MM.1S (cell line): ENCODE measurements around the gene BRINP3.
A peak's percentile ranks its signal among the peaks of the same experiment; 100 is the strongest.

ENCODE experiments used
- DNase-seq: peaks from one replicate; pipeline ENCODE4 v3.0.0-alpha.2; 2015
- H2AFZ ChIP-seq: fragments of 300-600 bp; sonication (generic); 2 replicates; pipeline ENCODE4 v1.6.0; 2016; ENCODE audit warnings: antibody characterized with exemption, low read length
- H3F3A ChIP-seq: fragments of 300-600 bp; sonication (generic); 2 replicates; pipeline ENCODE4 v1.6.1; 2016; ENCODE audit warnings: mild to moderate bottlenecking, antibody characterized with exemption, low read length, moderate library complexity, mixed read lengths; ENCODE audit not compliant: insufficient read depth
- H3K27ac ChIP-seq: fragments of 300-600 bp; sonication (generic); 2 replicates; pipeline ENCODE4 v1.5.1; 2016; ENCODE audit warnings: mild to moderate bottlenecking, low read length
- H3K27me3 ChIP-seq: fragments of 300-600 bp; sonication (generic); replicated peaks from 2 replicates; pipeline ENCODE4 v1.6.0; 2016; ENCODE audit warnings: low read length; ENCODE audit not compliant: insufficient read depth
- H3K36me3 ChIP-seq: fragments of 300-600 bp; sonication (generic); replicated peaks from 2 replicates; pipeline ENCODE4 v1.6.1; 2016; ENCODE audit warnings: mild to moderate bottlenecking, low read length, mixed read lengths; ENCODE audit not compliant: insufficient read depth
- H3K4me1 ChIP-seq: fragments of 300-600 bp; sonication (generic); 2 replicates; pipeline ENCODE4 v1.6.1; 2016; ENCODE audit warnings: low read length, mixed read lengths
- H3K4me2 ChIP-seq: fragments of 300-600 bp; sonication (generic); 2 replicates; pipeline ENCODE4 v1.6.0; 2016; ENCODE audit warnings: low read depth, low read length
- H3K4me3 ChIP-seq: fragments of 300-600 bp; sonication (generic); 2 replicates; pipeline ENCODE4 v1.5.1; 2016; ENCODE audit warnings: low read length, mixed read lengths
- H3K79me2 ChIP-seq: fragments of 300-600 bp; sonication (generic); 2 replicates; pipeline ENCODE4 v1.6.1; 2016; ENCODE audit warnings: mixed run types, low read length, mixed read lengths
- H3K9ac ChIP-seq: fragments of 300-600 bp; sonication (generic); 2 replicates; pipeline ENCODE4 v1.6.1; 2016; ENCODE audit warnings: low read length, mixed read lengths
- H3K9me2 ChIP-seq: fragments of 300-600 bp; sonication (generic); replicated peaks from 2 replicates; pipeline ENCODE4 v1.6.1; 2016; ENCODE audit warnings: mild to moderate bottlenecking, low read length, mixed read lengths; ENCODE audit not compliant: insufficient read depth
- H3K9me3 ChIP-seq: fragments of 300-600 bp; sonication (generic); replicated peaks from 2 replicates; pipeline ENCODE4 v1.6.1; 2016; ENCODE audit warnings: mild to moderate bottlenecking, low read length, mixed read lengths; ENCODE audit not compliant: insufficient read depth
- H4K20me1 ChIP-seq: fragments of 300-600 bp; sonication (generic); 2 replicates; pipeline ENCODE4 v1.6.1; 2016; ENCODE audit warnings: mild to moderate bottlenecking, low read length, moderate library complexity, mixed read lengths; ENCODE audit not compliant: insufficient read depth
- CTCF ChIP-seq: fragments of 300-600 bp; sonication (generic); IDR thresholded peaks from 2 replicates; pipeline ENCODE4 v1.5.1; 2016; ENCODE audit warnings: antibody characterized with exemption, low read length, mixed read lengths
- EZH2 ChIP-seq: fragments of 300-600 bp; sonication (generic); optimal IDR thresholded peaks from 2 replicates; pipeline ENCODE3; 2017; ENCODE audit warnings: low read depth, mild to moderate bottlenecking, antibody characterized with exemption, low read length, mixed read lengths
- EZH2phosphoT487 ChIP-seq: fragments of 300-600 bp; sonication (generic); IDR thresholded peaks from 2 replicates; pipeline ENCODE4 v1.6.1; 2018; ENCODE audit warnings: antibody characterized with exemption, low read length

The BRINP3 gene

GRCh38 chr1:190479050-190479397 is 1.4 kb upstream of the BRINP3 start:
- no peaks in the 10 kb centered on the region for H3F3A ChIP-seq
- no peaks in the 10 kb centered on the region for H3K9me2 ChIP-seq
- TF ChIP-seq EZH2phosphoT487 (no peak), EZH2 (no peak), CTCF (no peak)
- no peaks in the 10 kb centered on the region for H3K27me3 ChIP-seq
- H2AFZ ChIP-seq: peak overlapping the region; percentile 25; the same call in 1 of the 2 replicates
- H3K4me1 ChIP-seq: no peaks in the 10 kb centered on the region
- H3K4me2 ChIP-seq: peak overlapping the region; percentile 48
- no peak overlapping the region for H3K9ac ChIP-seq
- H3K4me3 ChIP-seq: peak overlapping the region; percentile 54
- H4K20me1 ChIP-seq: no peaks in the 10 kb centered on the region
- no peak for DNase-seq
- H3K27ac ChIP-seq: no peak overlapping the region
- H3K9me3 ChIP-seq: no peaks in the 10 kb centered on the region
- H3K79me2 ChIP-seq: no peaks in the 10 kb centered on the region
- no peaks in the 10 kb centered on the region for H3K36me3 ChIP-seq

- Histone ChIP-seq H4K20me1 (no peaks in the 10 kb centered on the region), H3K27ac (no peak overlapping the region), H3K27me3 (no peaks in the 10 kb centered on the region), H3K4me3 (peak overlapping the region; percentile 54), H3K36me3 (no peaks in the 10 kb centered on the region), H3K4me1 (no peaks in the 10 kb centered on the region), H3K9me3 (no peaks in the 10 kb centered on the region), H3K4me2 (peak overlapping the region; percentile 48), H2AFZ (peak overlapping the region; percentile 25), H3K79me2 (no peaks in the 10 kb centered on the region), H3K9me2 (no peaks in the 10 kb centered on the region), H3K9ac (no peak overlapping the region), H3F3A (no peaks in the 10 kb centered on the region)
- DNase-seq: no peak
- no peak for TF ChIP-seq EZH2phosphoT487
- TF ChIP-seq CTCF: no peak
- no peak for TF ChIP-seq EZH2
Observed at GRCh38 chr1:190478149-190479049, 735 bp upstream of the BRINP3 start.

- Histone ChIP-seq H3K9me3 (no peaks in the 10 kb centered on the region), H3K36me3 (no peaks in the 10 kb centered on the region), H3K4me2 (no peak overlapping the region), H3K9ac (no peak overlapping the region), H3K27me3 (no peaks in the 10 kb centered on the region), H3K4me3 (no peak overlapping the region), H3F3A (no peaks in the 10 kb centered on the region), H2AFZ (no peak overlapping the region), H3K79me2 (no peaks in the 10 kb centered on the region), H3K4me1 (no peaks in the 10 kb centered on the region), H3K9me2 (no peaks in the 10 kb centered on the region), H3K27ac (no peak overlapping the region), H4K20me1 (no peaks in the 10 kb centered on the region)
- DNase-seq: no peak
- no peak for TF ChIP-seq EZH2
- no peak for TF ChIP-seq EZH2phosphoT487
- TF ChIP-seq CTCF: no peak
Observed at GRCh38 chr1:190476806-190477205, 858 bp downstream of the BRINP3 start.
